Raji (cell line): ENCODE measurements around the gene C2CD4C.

ENCODE experiments used
- POLR2A ChIP-seq: IDR thresholded peaks from 2 replicates; pipeline ENCODE4 v1.6.1; 2011; ENCODE audit warnings: low read depth, low read length, control low read depth; ENCODE audit not compliant: insufficient read depth

Gene C2CD4C

DNA sequence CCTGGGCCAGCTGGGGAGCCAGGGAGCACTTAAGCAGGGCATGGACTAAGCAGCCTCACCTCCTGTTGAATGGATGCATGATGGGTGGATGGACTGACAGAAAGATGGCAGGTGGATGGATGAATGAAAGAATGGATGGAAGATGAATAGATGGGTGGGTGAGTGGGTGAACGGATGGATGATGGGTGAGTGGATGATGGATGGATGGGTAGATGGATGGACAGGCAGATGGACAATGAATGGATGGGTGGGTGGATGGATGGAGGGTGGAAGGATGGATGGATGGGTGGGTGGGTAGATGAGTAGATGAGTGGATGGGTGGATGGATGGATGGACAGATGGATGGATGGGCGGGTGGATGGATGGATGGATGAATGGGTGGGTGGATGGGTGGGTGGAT, 33.1 kb upstream of the C2CD4C start:
- no peak for TF ChIP-seq POLR2A

DNA sequence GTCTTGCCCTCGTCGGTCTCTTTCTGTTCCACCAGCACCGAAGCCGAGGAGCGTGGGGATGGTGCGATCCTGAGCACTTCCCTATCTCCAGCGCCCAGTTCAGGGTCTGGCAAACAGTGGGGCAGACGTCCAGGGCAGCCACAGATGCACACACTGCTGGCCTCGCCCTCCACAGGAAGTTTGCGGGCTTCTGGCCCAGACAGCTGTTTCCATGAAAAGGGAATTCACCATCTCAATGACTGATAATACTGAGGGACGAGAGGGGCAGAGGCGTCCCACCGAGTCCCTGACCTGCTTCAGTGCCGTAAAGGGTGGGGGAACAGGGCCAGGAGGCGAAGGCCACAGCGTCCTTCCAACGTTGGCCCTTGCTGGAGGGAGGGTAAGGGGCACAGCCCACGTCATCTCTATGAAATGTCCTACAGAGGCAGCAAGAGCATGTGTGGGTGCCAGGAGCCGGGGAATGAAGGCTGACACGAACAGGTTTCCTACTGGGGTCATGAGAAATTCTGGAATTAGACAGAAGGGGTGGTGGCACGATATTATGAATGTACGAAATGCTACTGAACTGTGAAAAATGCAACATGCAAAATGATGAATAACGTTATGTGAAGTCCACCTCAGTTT, 32.4 kb upstream of the C2CD4C start:
- no peak for TF ChIP-seq POLR2A

GRCh38 chr19:440391-441212, 31.7 kb upstream of the C2CD4C start:
- no peak for TF ChIP-seq POLR2A

DNA sequence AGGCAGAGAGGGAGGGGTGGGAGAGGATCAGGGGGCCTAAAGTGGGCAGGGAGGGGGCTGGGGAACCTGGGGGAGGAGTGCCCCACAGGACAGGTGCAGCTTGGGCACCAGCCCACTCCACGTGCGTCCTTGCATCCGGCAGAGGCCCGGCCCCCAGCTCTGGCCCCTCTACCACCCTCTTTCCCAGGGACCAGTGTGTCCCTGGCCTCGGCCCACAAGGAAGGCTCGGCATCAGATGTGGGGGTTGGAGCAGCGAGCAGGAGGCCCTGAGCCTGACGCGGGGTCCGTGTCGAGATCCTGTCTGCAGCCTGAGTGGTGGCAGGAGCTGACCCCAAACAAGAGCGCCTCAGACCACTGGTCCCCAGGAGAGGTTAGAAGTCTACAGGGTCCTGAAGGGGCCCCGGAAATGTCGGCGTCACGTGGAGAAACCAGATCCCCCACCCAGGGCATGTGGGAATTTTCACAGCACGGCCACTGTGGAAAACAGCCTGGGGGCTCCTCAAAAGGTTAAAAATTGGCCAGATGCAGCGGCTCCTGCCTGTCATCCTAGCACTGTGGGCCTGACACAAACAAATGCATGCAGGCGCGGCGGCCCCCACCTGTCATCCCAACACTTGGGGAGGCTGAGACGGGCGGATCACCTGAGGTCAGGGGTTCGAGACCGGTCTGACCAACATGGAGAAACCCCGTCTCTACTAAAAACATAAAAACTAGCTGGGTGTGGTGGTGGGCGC, 30.4 kb upstream of the C2CD4C start:
- no peak for TF ChIP-seq POLR2A

DNA sequence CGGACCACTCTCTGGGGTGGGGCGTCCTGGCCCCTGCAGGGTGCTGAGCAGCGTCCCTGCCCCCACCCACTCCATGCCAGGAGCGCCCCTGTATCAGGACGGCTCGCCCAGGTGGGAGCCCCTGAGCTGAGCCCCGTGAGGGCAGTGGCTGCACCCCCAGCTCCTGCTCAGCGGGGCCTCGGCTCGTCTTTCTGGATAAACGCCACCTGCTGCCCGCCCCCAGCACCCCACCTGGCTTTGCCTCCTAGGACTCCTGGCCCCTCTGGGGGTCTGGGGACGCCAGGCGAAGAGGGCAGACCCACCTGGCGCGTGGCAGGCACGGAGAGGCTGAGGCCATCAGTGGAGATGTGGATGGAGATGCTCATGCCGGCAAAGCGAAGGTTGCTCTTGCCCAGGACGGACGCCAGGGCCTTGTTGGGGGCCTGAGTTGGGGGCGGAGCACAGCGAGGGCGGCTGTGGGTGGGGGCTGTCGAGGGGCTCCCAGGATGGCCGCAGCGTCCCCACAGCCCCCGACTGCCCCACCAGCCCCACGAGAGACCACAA, 29.5 kb upstream of the C2CD4C start:
- TF ChIP-seq POLR2A = no peak

DNA sequence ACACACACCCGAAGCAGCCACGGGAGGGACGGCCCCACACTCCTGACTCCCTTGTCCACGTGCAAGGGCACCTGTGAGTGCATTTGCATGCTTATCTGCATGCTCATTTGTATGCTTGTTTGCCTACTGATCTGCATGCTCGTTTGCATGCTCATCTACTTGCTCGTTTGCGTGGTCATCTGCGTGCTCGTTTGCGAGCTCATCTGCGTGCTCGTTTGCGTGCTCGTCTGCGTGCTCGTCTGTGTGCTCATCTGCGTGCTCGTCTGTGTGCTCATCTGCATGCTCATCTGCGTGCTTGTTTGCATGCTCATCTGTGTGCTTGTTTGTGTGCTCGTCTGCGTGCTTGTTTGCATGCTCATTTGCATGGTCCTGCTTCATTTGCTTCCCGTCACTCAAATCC, 28.1 kb upstream of the C2CD4C start:
- TF ChIP-seq POLR2A = no peak

DNA sequence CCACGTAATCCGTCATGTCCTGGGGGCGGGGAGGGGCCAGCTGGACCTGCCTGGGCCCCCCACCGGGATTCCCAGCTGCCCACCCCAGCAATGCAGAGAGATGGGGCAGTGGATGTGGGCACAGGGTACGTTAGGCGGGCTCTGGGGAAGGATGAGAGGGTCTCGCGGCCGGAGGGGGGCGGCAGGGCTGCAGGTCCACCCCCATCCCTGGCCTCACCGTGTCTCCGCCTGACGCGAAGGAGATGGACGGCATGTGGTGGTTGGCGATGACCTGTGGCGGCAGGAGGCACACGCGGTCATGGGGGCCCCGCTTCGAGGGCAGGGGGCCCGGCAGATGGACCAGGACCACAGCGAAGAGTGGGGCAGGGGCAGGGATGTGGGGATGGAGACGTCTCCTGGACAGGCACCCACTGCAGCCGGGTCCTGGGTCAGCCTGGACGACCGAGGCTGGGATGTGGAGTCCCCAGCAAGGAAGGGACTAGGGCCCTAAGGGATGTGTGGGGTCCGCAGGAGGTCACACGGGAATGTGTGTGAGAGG, 27.5 kb upstream of the C2CD4C start:
- no peak for TF ChIP-seq POLR2A

- TF ChIP-seq POLR2A = no peak
Measured at GRCh38 chr19:435707-436412, 26.9 kb upstream of the C2CD4C start.

DNA sequence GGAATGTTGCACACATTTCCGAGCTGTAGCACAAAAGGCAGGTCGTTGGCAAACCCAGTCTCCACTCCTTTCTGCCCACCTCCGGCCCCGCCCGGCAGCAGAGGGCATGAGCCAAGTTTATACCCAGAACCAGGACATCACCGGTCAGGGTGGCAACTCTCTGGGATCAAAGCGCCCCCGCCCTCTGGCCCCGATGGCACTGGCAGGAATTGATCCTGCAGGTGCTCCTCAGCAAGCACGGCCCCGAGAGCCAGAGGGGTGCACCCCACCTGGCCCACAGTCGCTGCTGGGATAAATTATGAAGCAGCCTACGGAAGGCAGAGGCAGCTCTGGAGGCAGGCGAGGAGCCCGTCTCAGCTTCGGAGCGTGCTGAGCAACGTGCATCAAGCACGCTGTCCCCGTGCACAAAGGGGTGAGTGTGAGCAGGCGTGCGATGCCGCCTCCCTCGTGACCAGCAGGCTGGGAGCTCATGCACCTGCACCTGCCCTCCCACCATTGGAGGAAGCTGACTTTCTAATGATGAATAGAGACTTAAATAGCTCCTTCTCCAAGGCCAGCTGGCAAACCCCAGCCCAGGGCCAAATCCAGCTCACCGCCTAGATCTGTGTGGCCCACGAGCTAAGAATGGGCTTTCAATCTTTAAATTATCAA, 26.2 kb upstream of the C2CD4C start:
- TF ChIP-seq POLR2A = no peak

GRCh38 chr19:434152-434960, 25.4 kb upstream of the C2CD4C start:
- TF ChIP-seq POLR2A = no peak

DNA sequence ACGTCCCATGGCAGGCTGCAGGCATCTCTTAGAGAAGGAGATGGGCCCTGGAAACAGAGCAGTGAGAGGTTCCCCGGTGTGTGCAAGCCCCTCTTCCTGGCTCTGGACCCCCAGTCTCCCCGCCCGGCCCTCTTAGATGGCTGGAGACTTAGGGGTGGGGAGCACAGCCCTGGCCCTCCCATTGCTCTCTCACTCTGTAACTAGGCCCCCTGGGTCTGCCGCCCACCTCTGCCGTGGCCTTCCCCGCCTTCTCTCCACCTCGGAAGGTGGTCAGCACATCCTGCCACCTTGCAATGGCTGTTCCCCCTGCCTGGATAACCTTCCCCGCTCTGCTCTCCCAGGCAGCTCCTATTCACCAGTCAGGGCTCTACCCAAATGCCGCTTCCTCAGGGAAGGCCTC, 21.8 kb upstream of the C2CD4C start:
- TF ChIP-seq POLR2A = no peak

DNA sequence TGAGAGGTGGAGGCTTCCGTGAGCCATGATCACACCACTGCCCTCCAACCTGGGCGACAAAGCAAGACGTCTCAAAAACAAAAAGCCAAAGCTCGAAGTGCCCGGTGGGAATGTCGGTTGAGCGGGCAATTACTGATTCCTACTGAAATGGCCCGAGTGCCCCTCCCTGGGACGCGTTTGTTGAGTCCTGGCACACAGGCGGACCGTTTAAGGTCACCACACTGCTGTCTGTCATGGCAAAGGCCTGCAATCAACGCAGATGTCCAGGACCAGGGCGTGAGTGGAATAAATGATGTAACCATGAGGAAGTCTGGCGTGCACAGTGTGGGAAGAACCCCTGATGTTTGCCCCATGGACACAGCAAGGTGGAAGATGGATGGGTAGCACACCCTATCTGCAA, 19.2 kb upstream of the C2CD4C start:
- TF ChIP-seq POLR2A = no peak

- no peak for TF ChIP-seq POLR2A
Measured at GRCh38 chr19:426725-427445, 17.9 kb upstream of the C2CD4C start.
